Measurements from ENCODE around the gene MYLIP.

Gene MYLIP

DNA sequence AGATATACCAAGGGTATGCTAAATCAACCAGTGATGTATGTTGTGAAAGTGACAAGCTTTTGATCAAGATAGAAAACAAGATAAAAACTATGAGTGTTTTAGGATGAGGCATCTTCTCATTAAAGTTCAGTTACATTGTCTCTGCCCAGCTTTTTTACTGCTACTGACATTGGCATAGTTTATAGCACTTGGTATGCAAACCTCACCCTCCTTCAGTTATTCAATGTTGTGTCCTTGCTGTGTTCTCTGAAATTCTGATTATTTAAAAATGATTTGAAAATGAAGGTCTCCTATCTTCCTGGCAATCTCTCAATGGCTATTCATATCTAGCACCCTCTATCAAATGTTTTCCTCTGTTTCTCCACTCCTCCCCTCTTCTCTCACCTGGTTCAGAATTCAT, 6.7 kb upstream of the MYLIP start:
- TF ChIP-seq, protein P1, sequence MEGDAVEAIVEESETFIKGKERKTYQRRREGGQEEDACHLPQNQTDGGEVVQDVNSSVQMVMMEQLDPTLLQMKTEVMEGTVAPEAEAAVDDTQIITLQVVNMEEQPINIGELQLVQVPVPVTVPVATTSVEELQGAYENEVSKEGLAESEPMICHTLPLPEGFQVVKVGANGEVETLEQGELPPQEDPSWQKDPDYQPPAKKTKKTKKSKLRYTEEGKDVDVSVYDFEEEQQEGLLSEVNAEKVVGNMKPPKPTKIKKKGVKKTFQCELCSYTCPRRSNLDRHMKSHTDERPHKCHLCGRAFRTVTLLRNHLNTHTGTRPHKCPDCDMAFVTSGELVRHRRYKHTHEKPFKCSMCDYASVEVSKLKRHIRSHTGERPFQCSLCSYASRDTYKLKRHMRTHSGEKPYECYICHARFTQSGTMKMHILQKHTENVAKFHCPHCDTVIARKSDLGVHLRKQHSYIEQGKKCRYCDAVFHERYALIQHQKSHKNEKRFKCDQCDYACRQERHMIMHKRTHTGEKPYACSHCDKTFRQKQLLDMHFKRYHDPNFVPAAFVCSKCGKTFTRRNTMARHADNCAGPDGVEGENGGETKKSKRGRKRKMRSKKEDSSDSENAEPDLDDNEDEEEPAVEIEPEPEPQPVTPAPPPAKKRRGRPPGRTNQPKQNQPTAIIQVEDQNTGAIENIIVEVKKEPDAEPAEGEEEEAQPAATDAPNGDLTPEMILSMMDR (IDR thresholded peaks at IDR 0.05), result no peak
- Histone ChIP-seq H3K36me3 (ENCODE audit: control insufficient read depth, insufficient read depth, low read length) (no peaks in the 10 kb centered on the region), H2AFZ (no peak overlapping the region), H3K27ac (no peak overlapping the region), H3K4me2 (ENCODE audit: low read length) (no peak overlapping the region), H3K27me3 (ENCODE audit: control insufficient read depth, insufficient read depth, low read length) (no peaks in the 10 kb centered on the region), H3K79me2 (no peaks in the 10 kb centered on the region), H3K9me3 (ENCODE audit: control insufficient read depth, low read length) (no peaks in the 10 kb centered on the region), H3K9ac (no peak overlapping the region), H3K4me1 (no peaks in the 10 kb centered on the region), H3K4me3 (ENCODE audit: low read depth, low read length) (no peak overlapping the region)

GRCh38 chr6:16124198-16125180, 4.4 kb upstream of the MYLIP start:
- H3K4me2 ChIP-seq (ENCODE audit: low read length), result no peak overlapping the region
- H2AFZ ChIP-seq, result no peak overlapping the region
- no peak overlapping the region for H3K9ac ChIP-seq
- no peaks in the 10 kb centered on the region for H3K9me3 ChIP-seq (ENCODE audit: control insufficient read depth, low read length)
- H3K4me1 ChIP-seq, result no peaks in the 10 kb centered on the region
- TF ChIP-seq, protein P1 (IDR thresholded peaks at IDR 0.05), result no peak
- H3K79me2 ChIP-seq, result no peaks in the 10 kb centered on the region
- H3K27ac ChIP-seq, result no peak overlapping the region
- H3K36me3 ChIP-seq (ENCODE audit: control insufficient read depth, insufficient read depth, low read length), result no peaks in the 10 kb centered on the region
- H3K4me3 ChIP-seq (ENCODE audit: low read depth, low read length), result no peak overlapping the region
- H3K27me3 ChIP-seq (ENCODE audit: control insufficient read depth, insufficient read depth, low read length), result no peaks in the 10 kb centered on the region

DNA sequence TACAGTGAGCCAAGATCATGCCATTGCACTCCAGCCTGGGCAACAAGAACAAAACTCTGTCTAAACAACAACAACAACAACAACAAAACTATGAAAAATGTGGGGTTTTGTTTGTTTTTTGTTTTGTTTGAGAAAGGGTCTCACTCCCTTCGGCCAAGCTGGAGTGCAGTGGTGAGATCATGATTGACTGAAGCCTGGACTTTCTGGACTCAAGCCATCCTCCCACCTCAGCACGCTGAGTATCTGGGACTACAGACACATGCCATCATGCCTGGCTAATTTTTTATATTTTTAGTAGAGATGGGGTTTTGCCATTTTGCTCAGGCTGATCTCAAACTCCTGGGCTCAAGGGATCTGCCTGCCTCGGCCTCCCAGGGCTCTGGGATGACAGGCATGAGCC, 2.8 kb upstream of the MYLIP start:
- no peaks in the 10 kb centered on the region for H3K36me3 ChIP-seq (ENCODE audit: control insufficient read depth, insufficient read depth, low read length)
- H3K4me2 ChIP-seq (ENCODE audit: low read length), result no peak overlapping the region
- no peak overlapping the region for H2AFZ ChIP-seq
- TF ChIP-seq, protein P1 (IDR thresholded peaks at IDR 0.05), result no peak
- H3K9ac ChIP-seq, result no peak overlapping the region
- no peak overlapping the region for H3K27ac ChIP-seq
- no peaks in the 10 kb centered on the region for H3K9me3 ChIP-seq (ENCODE audit: control insufficient read depth, low read length)
- H3K4me3 ChIP-seq (ENCODE audit: low read depth, low read length), result no peak overlapping the region
- H3K27me3 ChIP-seq (ENCODE audit: control insufficient read depth, insufficient read depth, low read length), result no peaks in the 10 kb centered on the region
- no peaks in the 10 kb centered on the region for H3K79me2 ChIP-seq
- no peaks in the 10 kb centered on the region for H3K4me1 ChIP-seq

- no peak overlapping the region for H3K9ac ChIP-seq
- no peak overlapping the region for H3K27ac ChIP-seq
- H3K27me3 ChIP-seq (ENCODE audit: control insufficient read depth, insufficient read depth, low read length), result no peaks in the 10 kb centered on the region
- no peak overlapping the region for H3K4me2 ChIP-seq (ENCODE audit: low read length)
- no peak overlapping the region for H3K4me3 ChIP-seq (ENCODE audit: low read depth, low read length)
- H3K4me1 ChIP-seq, result no peaks in the 10 kb centered on the region
- TF ChIP-seq, protein P1 (IDR thresholded peaks at IDR 0.05), result no peak
- H3K79me2 ChIP-seq, result no peaks in the 10 kb centered on the region
- no peaks in the 10 kb centered on the region for H3K9me3 ChIP-seq (ENCODE audit: control insufficient read depth, low read length)
- H2AFZ ChIP-seq, result no peak overlapping the region
- H3K36me3 ChIP-seq (ENCODE audit: control insufficient read depth, insufficient read depth, low read length), result no peaks in the 10 kb centered on the region
Observed at GRCh38 chr6:16126861-16127260, 2.0 kb upstream of the MYLIP start.
